ENCODE data around the gene SH3PXD2A.

Gene SH3PXD2A

DNA sequence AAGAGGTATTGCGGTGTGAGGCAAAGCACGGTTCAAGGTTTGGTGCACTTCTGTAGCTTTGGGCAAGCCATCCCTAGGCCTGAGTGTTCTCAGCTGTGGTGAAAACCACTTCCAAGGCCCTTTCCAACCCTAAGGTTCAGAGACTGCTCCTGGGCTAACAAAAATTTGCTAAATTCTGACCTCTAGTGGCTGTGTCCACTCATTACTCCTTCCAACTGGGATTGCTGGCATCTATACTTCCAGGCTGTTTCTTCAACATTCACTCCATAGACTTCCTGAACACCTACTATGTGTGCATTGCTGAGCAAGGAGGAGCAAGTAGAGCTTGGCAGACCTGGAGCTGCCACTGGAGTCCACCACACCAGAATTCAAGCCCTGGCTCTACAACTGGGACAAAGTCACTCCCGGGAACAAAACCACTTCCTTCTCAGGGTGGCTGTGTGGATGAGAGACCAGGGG lies 29.3 kb upstream of the SH3PXD2A start:
- TF ChIP-seq POLR2A (IDR thresholded peaks at IDR 0.05; ENCODE audit: low read length), result no peak
- TF ChIP-seq GATA1 (IDR thresholded peaks at IDR 0.05; ENCODE audit: low read depth, low read length), result no peak
- DNase-seq, result peak; percentile 37 to 66

DNA sequence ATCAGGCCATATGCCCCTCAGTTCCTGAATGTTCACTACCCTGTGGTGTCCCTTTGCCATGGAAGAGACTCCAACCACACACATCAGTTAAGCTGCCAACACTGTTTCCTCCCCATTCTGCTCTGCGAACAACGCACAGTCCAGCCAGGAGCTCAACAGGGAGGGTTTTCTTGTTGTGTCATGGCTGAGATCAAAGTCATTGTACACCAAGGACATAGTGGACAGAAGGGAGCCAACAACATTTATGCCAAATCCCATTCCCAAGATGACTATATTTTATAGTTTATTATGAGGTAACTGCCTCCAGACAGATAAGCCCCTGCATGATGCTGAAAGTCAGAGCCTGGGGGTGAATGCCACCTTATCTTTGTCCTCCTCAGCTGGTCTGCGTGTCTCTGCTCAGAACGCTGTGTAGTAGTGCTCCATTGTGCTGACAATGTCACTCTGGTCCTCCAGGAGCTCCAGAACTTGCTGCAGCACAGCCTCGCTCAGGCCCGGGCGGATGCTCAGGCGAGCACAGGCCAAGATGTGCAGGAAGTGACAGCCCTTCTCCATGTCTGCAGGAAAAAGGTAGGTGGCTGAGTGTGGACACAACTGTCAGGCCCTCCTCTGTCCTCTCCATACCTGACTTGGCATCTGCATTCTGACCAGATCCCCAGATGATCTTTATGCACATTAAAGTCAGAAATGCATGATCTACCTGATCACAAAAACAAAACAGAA lies 27.1 kb upstream of the SH3PXD2A start:
- TF ChIP-seq GATA1 (IDR thresholded peaks at IDR 0.05; ENCODE audit: low read depth, low read length) (no peak), POLR2A (IDR thresholded peaks at IDR 0.05; ENCODE audit: low read length) (no peak)
- DNase-seq, result no peak

DNA sequence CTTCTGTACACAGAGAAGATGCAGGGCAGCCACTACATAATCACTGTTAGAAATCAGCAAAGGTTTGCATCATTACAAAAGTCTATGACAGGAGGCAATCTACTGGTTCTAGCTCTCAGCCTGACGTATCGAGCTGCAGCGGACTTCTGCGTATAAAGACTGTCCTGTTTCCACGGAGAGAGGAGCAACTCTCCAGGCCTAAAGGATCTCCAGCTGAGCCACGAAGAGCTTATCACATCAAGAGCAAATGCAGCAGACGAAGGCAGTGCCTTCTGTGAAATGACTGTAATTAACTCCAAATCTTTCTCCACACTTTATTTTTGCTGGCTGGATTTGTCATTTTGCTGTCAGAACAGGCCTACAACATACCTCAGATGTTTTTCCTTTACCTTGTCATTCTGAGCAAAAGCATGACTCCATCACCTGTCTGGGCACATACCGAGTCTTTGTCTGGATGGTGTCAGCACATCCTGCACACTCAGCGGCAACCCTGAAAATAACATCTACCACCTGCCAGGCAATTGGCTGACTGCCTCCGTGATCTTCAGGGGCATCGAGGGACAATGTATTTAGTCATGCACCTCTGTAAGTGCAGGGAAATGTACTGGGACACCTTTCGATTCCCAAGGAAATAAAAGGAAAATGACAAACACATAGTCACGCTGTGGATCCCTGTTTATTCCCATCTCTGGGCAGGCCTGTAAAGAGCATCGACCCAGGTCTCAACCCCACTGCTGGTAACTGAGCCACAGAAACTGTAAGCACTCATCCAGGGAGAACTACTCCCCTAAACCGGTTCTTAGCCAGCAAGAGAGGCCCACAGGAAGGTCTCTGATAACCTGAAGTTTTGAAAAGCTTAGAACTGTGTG lies 26.3 kb upstream of the SH3PXD2A start:
- DNase-seq, result no peak
- TF ChIP-seq POLR2A (IDR thresholded peaks at IDR 0.05; ENCODE audit: low read length) (no peak), GATA1 (IDR thresholded peaks at IDR 0.05; ENCODE audit: low read depth, low read length) (no peak)

DNA sequence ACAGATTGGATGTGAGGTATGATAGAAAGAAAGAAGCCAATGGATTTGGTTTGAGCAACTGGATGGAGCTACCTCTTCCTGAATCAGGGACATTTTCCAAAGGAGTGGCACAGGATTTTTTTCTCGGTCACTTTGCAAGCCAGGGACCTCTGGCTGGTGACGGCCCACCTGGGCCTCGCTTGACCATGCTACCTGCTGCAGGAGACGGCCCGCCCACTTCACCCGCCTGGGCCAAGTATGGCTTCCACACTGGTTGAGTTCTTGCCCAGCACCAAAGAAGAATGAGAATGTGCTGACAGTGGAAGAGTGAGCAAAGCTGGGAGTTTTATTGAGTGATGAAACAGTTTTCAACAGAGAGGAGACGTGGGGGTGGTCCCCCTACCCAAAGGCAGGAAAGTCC lies 24.5 kb upstream of the SH3PXD2A start:
- TF ChIP-seq POLR2A (IDR thresholded peaks at IDR 0.05; ENCODE audit: low read length) (no peak), GATA1 (IDR thresholded peaks at IDR 0.05; ENCODE audit: low read depth, low read length) (no peak)
- no peak for DNase-seq

DNA sequence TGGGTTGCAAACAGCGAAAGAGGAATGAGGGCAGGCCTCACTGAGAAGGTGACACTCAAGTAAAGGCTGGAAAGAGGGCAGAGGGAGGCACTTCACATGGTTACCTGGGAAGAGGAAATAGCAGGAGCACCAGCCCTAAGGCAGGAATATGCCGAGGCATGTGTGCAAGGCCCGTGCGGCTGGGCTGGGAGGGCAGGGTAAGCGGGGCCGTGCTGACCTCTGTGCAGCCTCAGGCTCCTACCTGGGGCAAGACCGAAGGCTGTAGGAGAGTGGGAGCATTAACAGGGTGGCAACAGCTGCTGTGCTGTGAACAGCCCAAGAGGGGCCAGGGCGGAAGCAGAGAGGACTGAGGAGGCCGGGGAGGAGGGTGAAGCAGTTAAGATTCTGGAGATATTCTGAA lies 24.0 kb upstream of the SH3PXD2A start:
- TF ChIP-seq GATA1 (IDR thresholded peaks at IDR 0.05; ENCODE audit: low read depth, low read length), result no peak
- no peak for TF ChIP-seq POLR2A (IDR thresholded peaks at IDR 0.05; ENCODE audit: low read length)
- DNase-seq, result no peak

DNA sequence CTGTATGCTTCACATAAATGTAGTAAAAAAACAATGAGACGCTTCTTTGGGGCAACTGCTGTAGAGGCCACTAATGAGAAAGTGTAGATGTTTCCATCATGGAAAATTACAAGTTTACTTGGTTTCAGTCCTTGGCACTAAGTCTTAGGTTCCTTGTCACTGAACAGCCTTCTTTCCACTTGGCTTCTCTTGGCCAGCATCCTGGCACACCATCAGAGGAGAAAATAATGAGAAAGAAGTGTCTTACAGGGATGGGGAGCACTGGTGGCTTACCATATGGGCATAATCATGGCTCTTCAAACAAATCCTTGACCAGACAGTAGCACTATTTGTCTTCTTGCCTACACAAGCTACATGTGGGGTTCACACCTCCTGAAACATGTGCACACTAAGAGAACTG lies 22.5 kb upstream of the SH3PXD2A start:
- no peak for DNase-seq
- TF ChIP-seq POLR2A (IDR thresholded peaks at IDR 0.05; ENCODE audit: low read length), result no peak
- no peak for TF ChIP-seq GATA1 (IDR thresholded peaks at IDR 0.05; ENCODE audit: low read depth, low read length)

DNA sequence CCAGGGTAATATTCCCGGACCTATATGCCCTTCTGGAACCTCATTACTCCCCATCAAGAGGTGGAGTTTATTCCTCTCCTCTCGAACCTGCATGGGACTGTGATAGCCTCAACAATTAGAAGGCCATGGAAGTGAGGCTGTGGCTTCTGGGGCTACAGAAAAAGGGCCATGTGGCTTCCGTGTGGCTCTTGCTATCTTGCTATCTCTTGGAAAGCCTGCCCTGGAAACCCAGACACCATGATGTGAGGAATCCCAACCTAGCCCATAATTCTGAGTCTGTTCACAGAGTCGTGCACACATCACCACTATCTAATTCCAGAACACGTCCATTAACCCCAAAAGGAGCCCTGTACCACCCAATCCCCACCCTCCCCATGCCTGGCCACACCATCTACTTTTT lies 20.8 kb upstream of the SH3PXD2A start:
- DNase-seq, result no peak
- TF ChIP-seq POLR2A (IDR thresholded peaks at IDR 0.05; ENCODE audit: low read length), result no peak
- TF ChIP-seq GATA1 (IDR thresholded peaks at IDR 0.05; ENCODE audit: low read depth, low read length), result no peak

DNA sequence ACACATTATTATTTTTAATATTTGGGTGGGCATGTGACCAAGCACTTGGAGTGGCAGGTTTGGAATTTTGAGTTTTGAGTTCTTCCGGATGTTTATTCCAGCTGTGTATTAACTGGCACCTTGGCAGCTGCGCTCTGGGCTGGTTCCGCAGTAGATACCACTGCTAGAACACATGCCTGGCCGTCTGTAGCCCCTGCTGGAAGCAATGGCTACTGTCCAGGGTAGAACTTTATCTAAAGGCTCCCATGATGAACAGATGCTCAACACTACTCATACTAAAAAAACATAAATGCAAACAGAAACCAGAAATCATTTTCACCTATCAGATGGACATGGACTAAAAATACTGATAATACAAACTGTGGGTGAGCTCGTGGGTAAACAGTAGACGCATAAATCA lies 19.4 kb upstream of the SH3PXD2A start:
- no peak for DNase-seq
- TF ChIP-seq POLR2A (IDR thresholded peaks at IDR 0.05; ENCODE audit: low read length), result no peak

DNA sequence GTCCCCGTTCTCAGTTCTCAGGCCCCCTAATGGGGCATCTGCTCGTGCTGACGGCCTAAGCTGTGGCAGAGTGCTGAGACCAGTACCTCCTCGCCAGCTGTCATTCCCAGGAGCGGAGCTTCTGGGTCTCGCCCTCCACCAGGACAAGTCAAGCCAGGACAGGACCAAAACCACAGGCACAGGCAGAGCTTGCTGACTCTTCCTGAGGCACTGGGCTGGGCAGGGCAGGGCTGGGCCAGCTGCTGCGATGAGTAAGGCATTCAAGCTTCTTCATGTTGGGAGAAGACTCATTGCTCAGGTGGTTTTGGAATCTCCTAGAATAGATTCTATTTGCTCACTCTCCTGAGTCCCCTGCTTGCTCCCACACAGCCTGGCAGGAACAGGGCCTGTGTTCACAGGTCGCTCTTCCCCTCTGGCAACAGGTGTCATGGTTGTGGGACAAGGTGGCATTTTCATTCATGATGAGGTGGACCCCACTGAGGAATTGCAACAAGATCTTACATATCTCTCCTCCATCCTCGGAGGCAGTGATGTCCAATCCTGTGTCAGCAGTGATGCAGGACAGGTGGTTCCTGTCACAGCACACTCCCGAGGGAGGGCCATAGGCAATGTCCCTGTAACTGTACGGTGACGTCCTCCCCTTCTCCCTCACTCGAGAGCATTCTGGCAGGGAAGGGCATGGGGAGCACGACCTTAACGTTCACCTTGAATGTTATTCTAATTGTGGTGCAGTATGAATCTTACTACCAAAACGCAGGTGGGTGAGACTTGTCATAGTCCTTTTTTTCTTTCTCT lies 17.0 kb upstream of the SH3PXD2A start:
- TF ChIP-seq POLR2A (IDR thresholded peaks at IDR 0.05; ENCODE audit: low read length), result no peak
- no peak for TF ChIP-seq GATA1 (IDR thresholded peaks at IDR 0.05; ENCODE audit: low read depth, low read length)
- DNase-seq, result no peak

DNA sequence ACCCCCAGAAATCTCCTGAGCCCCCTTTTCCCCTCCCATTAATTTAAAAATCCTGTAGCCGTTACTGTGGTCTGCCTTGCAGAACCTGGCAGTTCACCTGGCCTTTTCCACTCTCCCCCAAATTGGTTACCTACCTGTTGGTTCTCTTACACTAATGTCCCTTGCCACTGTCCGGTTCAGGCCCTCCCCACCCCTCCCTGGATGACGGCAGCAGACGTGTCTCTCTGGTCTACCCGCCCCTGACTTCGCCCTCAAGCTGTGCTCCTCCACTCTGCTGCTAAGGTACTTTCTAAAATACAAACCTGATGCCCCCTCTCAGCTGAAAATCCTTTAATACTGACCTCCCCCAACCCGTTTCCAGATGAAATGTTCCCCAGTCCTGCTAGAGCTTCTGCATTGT lies 15.6 kb upstream of the SH3PXD2A start:
- no peak for TF ChIP-seq GATA1 (IDR thresholded peaks at IDR 0.05; ENCODE audit: low read depth, low read length)
- no peak for TF ChIP-seq POLR2A (IDR thresholded peaks at IDR 0.05; ENCODE audit: low read length)
- no peak for DNase-seq

DNA sequence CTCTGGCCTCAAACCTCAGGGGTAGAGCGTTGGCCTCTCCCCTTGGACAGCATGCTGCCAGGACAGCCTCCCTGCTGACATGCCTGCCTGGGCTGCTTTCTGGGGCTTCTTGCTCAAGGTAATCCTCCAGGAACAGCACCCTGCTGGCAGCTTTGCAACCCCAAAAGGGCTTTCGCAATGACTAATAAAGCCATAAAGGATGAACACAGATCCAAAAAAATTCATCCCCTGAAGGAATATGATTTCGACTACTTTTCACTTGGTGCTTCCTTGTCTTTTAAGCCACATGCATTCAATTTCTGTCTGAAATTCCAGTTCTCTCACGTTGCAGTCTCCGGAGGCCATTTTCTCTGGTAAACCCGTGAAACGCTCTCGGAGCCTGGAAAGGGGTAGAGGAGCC lies 15.1 kb upstream of the SH3PXD2A start:
- no peak for TF ChIP-seq POLR2A (IDR thresholded peaks at IDR 0.05; ENCODE audit: low read length)
- TF ChIP-seq GATA1 (IDR thresholded peaks at IDR 0.05; ENCODE audit: low read depth, low read length), result no peak
- DNase-seq, result no peak

DNA sequence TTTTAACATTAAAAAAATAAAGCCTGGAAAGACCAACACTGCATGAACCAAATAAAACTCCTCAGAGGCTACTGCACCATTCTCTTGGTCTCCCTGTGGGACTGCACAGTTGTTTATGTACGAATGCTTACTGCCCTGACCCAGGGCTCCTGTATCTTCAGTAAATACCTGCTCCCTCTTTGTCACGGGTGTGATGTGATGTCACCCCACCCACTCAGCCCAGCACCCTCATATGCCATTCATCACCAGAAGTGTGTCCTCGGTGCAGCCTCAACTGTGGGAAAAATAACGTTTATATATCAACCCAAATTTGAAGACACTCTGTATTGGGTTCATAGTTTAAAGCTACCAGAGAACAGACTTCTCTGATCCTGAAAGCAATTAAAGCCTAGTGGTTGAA lies 14.0 kb upstream of the SH3PXD2A start:
- TF ChIP-seq GATA1 (IDR thresholded peaks at IDR 0.05; ENCODE audit: low read depth, low read length) (no peak), POLR2A (IDR thresholded peaks at IDR 0.05; ENCODE audit: low read length) (no peak)
- no peak for DNase-seq

DNA sequence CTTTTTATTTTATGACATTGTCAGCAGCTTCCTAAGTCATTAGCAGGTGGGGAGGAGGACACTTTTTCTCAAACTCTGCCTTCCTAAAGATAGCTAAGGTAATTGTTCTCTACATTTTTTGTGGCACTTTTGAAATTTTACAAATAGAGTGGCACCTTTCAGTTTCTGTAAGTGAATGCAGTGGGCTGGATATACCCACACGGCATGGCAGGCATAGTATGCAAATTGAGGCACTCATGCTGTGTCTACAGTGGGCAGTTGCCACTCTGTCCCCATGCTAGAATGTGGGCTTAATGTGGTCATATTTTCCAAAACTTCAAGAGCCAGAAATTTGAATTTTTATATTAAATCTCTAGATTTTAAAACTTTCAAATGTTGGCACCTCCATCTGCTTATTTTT lies 12.8 kb upstream of the SH3PXD2A start:
- no peak for DNase-seq
- no peak for TF ChIP-seq POLR2A (IDR thresholded peaks at IDR 0.05; ENCODE audit: low read length)
- no peak for TF ChIP-seq GATA1 (IDR thresholded peaks at IDR 0.05; ENCODE audit: low read depth, low read length)

DNA sequence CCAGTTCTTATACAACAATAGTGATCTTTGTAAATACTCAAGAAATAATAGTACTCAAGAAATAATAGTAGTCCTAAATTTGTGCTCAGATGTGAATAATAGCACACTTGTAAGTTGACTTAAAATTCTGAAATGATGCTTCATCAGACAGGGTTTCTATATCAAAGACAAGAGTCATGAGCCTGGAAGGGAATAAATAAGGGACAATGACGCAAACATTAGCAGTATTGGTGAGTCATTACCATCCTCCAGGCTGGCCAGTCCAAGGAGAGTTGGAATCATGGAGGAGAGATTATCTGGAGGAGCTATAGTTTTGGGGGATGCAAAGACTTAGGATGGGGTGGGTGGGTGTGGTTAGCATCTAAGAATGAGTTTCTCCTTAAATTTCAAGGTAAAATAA lies 6.1 kb upstream of the SH3PXD2A start:
- no peak for TF ChIP-seq POLR2A (IDR thresholded peaks at IDR 0.05; ENCODE audit: low read length)
- no peak for TF ChIP-seq GATA1 (IDR thresholded peaks at IDR 0.05; ENCODE audit: low read depth, low read length)
- DNase-seq, result no peak
